Cardiac muscle cell (in vitro differentiated cells and primary cell): Measurements from ENCODE around the gene KAZN. TPM values are rescaled to one million over a fixed set of nuclear protein-coding genes. Genes with fewer than 3 reads are reported as not detected.

Experiments
- DNase-seq, 2 donors: peaks; one replicate each; pipeline versions ENCODE4 v3.0.0 to v3.0.0-alpha.2; 2010 to 2017; ENCODE audit warnings: low read depth in 1 of 2, low spot score in 1 of 2
- H3K27ac ChIP-seq: fragments of 200-600 bp; sonication (generic); 2 replicates; pipeline ENCODE4 v1.5.1; 2016
- H3K27me3 ChIP-seq: fragments of 200-600 bp; sonication (generic); 2 replicates; pipeline ENCODE4 v1.6.0; 2016; ENCODE audit warnings: control low read depth
- H3K36me3 ChIP-seq: fragments of 200-600 bp; sonication (generic); 2 replicates; pipeline ENCODE4 v1.5.1; 2016; ENCODE audit warnings: control low read depth
- H3K4me1 ChIP-seq: fragments of 200-600 bp; sonication (generic); 2 replicates; pipeline ENCODE4 v1.8.1; 2017; ENCODE audit warnings: low read depth, mild to moderate bottlenecking, mixed run types
- H3K4me3 ChIP-seq: fragments of 200-600 bp; sonication (generic); 2 replicates; pipeline ENCODE4 v1.5.1; 2016; ENCODE audit warnings: mild to moderate bottlenecking
- H3K9me3 ChIP-seq: fragments of 200-600 bp; sonication (generic); 2 replicates; pipeline ENCODE4 v1.5.1; 2017; ENCODE audit warnings: low read depth, mild to moderate bottlenecking, control low read depth
- CTCF ChIP-seq: IDR thresholded peaks from 2 replicates; pipeline ENCODE4 v1.5.1; 2012; ENCODE audit warnings: low read depth, mild to moderate bottlenecking, low read length
- polyA plus RNA-seq: library from polyadenylated mRNA; unstranded; fragments of >200 nt; fragmentation: Nextera tagmentation; extraction: Ambion mirVana; gene quantifications from 2 replicates; pipeline ENCODE4 v1.2.1, GENCODE V29; 2016
- total RNA-seq: library from RNA; depleted of rRNA; stranded (reverse); fragments of >200 nt; gene quantifications from 2 replicates; pipeline ENCODE4 v1.2.3, GENCODE V29; 2016

Gene KAZN
- total and polyA plus RNA-seq, 2 experiments from 2014 or later = 17.5 to 26.9 TPM

- Histone ChIP-seq H3K4me1 (peaks cover 14% of the 10 kb centered on the region), H3K9me3 (no peaks in the 10 kb centered on the region), H3K27ac (no peak overlapping the region), H3K27me3 (no peaks in the 10 kb centered on the region), H3K36me3 (no peaks in the 10 kb centered on the region), H3K4me3 (no peak overlapping the region)
- TF ChIP-seq CTCF = no peak
- no peak for DNase-seq
Observed at GRCh38 chr1:15146971-15147376, 548.5 kb downstream of the KAZN start.

- H3K27me3 ChIP-seq = no peaks in the 10 kb centered on the region
- no peak overlapping the region for H3K4me3 ChIP-seq
- H3K27ac ChIP-seq = no peak overlapping the region
- peaks cover 16% of the 10 kb centered on the region for H3K4me1 ChIP-seq
- no peaks in the 10 kb centered on the region for H3K36me3 ChIP-seq
- TF ChIP-seq CTCF = no peak
- no peaks in the 10 kb centered on the region for H3K9me3 ChIP-seq
- no peak for DNase-seq
Observed at GRCh38 chr1:15148004-15148403, 549.5 kb downstream of the KAZN start.

GRCh38 chr1:15148475-15148874 is 550.0 kb downstream of the KAZN start:
- no peaks in the 10 kb centered on the region for H3K36me3 ChIP-seq
- no peaks in the 10 kb centered on the region for H3K9me3 ChIP-seq
- no peak overlapping the region for H3K27ac ChIP-seq
- no peak for DNase-seq
- no peaks in the 10 kb centered on the region for H3K27me3 ChIP-seq
- peaks cover 16% of the 10 kb centered on the region for H3K4me1 ChIP-seq
- no peak for TF ChIP-seq CTCF
- no peak overlapping the region for H3K4me3 ChIP-seq

GRCh38 chr1:15148941-15149340 is 550.5 kb downstream of the KAZN start:
- no peaks in the 10 kb centered on the region for H3K9me3 ChIP-seq
- H3K36me3 ChIP-seq = no peaks in the 10 kb centered on the region
- no peaks in the 10 kb centered on the region for H3K27me3 ChIP-seq
- no peak for DNase-seq
- no peak for TF ChIP-seq CTCF
- no peak overlapping the region for H3K4me3 ChIP-seq
- no peak overlapping the region for H3K27ac ChIP-seq
- peaks cover 16% of the 10 kb centered on the region for H3K4me1 ChIP-seq

GRCh38 chr1:15150376-15150775 is 551.9 kb downstream of the KAZN start:
- DNase-seq = no peak
- TF ChIP-seq CTCF = no peak

GRCh38 chr1:15151377-15151806 is 552.9 kb downstream of the KAZN start:
- Histone ChIP-seq H3K4me3 (no peak overlapping the region), H3K4me1 (peaks cover 16% of the 10 kb centered on the region), H3K9me3 (no peaks in the 10 kb centered on the region), H3K27me3 (no peaks in the 10 kb centered on the region), H3K36me3 (no peaks in the 10 kb centered on the region), H3K27ac (peak overlapping the region; percentile 87)
- DNase-seq = peak in 1 of 2 donors; percentile 27
- TF ChIP-seq CTCF = no peak

More at GRCh38 chr1:15150376-15150775, 551.9 kb downstream of the KAZN start:
- Histone ChIP-seq H3K9me3 (no peaks in the 10 kb centered on the region), H3K36me3 (no peaks in the 10 kb centered on the region), H3K27me3 (no peaks in the 10 kb centered on the region), H3K27ac (no peak overlapping the region), H3K4me3 (no peak overlapping the region), H3K4me1 (peaks cover 16% of the 10 kb centered on the region)
